Left lobe of liver (tissue), 2 donors: ENCODE data around the gene GFM2. TPM values are rescaled to one million over a fixed set of nuclear protein-coding genes. Genes with fewer than 3 reads are reported as not detected.
"Not testable (repeated sequence)": the region's sequence is repeated elsewhere in the genome, so short reads cannot be mapped to it uniquely, and the experiment has no call there.

ENCODE experiments used
- ATAC-seq: fragments of 200-7000 bp; cut with Tn5 transposase; one replicate; pipeline ENCODE4 v1.9.1; 2020; ENCODE audit warnings: mild to moderate bottlenecking, moderate library complexity
- DNase-seq: peaks from one replicate; pipeline ENCODE4 v3.0.0-alpha.2; 2020; ENCODE audit warnings: low spot score
- total RNA-seq: library from RNA; stranded (reverse); gene quantifications from one replicate; pipeline ENCODE4 v1.2.1, GENCODE V29; 2021
- donor health status: DM: no; HTN: no; CAD: no; lungs with moderate emphysema.
- donor health status: DM: no; HTN: yes; CAD: no.

Gene GFM2
- total RNA-seq, 1 donor from 2014 or later = 22.2 TPM

- DNase-seq (no peak), ATAC-seq (no peak)
Observed at GRCh38 chr5:74722271-74722670, 44.6 kb downstream of the GFM2 start.

GRCh38 chr5:74717596-74717995 is 49.3 kb downstream of the GFM2 start:
- DNase-seq = no peak
- no peak for ATAC-seq

GRCh38 chr5:74693191-74693590 is 73.7 kb downstream of the GFM2 start:
- ATAC-seq (no peak), DNase-seq (no peak)

GRCh38 chr5:74686962-74687751 is 79.8 kb downstream of the GFM2 start:
- no peak for ATAC-seq

GRCh38 chr5:74685979-74686631 is 80.8 kb downstream of the GFM2 start:
- no peak for ATAC-seq
- DNase-seq = no peak

More at GRCh38 chr5:74686962-74687751, 79.8 kb downstream of the GFM2 start:
- no peak for DNase-seq

- peak; percentile 91 for DNase-seq
Observed at GRCh38 chr5:74684900-74685851, 81.7 kb downstream of the GFM2 start, which contains the start of gene HEXB. HEXB (plus strand) TSS chr5:74685233; CDS start chr5:74685261, 28 bp downstream.

GRCh38 chr5:74679966-74680365 is 87.0 kb downstream of the GFM2 start:
- no peak for DNase-seq
- no peak for ATAC-seq

More at GRCh38 chr5:74684900-74685851, 81.7 kb downstream of the GFM2 start, which contains the start of gene HEXB:
- peak; percentile 97 for ATAC-seq

GRCh38 chr5:74679300-74679699 is 87.6 kb downstream of the GFM2 start:
- DNase-seq, ATAC-seq: not testable (repeated sequence)

GRCh38 chr5:74678123-74678522 is 88.8 kb downstream of the GFM2 start:
- ATAC-seq = not testable (repeated sequence)

GRCh38 chr5:74676466-74676865 is 90.5 kb downstream of the GFM2 start:
- not testable (repeated sequence) for DNase-seq, ATAC-seq

More at GRCh38 chr5:74678123-74678522, 88.8 kb downstream of the GFM2 start:
- DNase-seq = not testable (repeated sequence)

GRCh38 chr5:74673011-74673790 is 93.7 kb downstream of the GFM2 start:
- DNase-seq (no peak), ATAC-seq (peak; percentile 93)

GRCh38 chr5:74672215-74672877 is 94.6 kb downstream of the GFM2 start:
- no peak for DNase-seq
- no peak for ATAC-seq

Other genes starting within 250 kb of the GFM2 start
- gene ENC1, start 126.4 kb downstream of the GFM2 start, total RNA-seq = 5.8 TPM
- gene HEXB, start 81.9 kb downstream of the GFM2 start, total RNA-seq = 66.0 TPM
- 21.0 TPM for gene NSA2, start 132 bp upstream of the GFM2 start, total RNA-seq
- 3.4 TPM for gene FAM169A, start 99.3 kb upstream of the GFM2 start, total RNA-seq